H9 (cell line): ENCODE measurements around the gene SH3BP5. TPM values are rescaled to one million over a fixed set of nuclear protein-coding genes. Genes with fewer than 3 reads are reported as not detected.

ENCODE experiments used
- DNase-seq: peaks from one replicate; pipeline ENCODE4 v3.0.0-alpha.2; 2017
- H2AFZ ChIP-seq: one replicate; pipeline ENCODE4 v1.6.1; 2013; ENCODE audit warnings: mild to moderate bottlenecking, low read length, control low read depth, moderate library complexity
- H2AK5ac ChIP-seq: 2 replicates; pipeline ENCODE4 v1.6.1; 2013; ENCODE audit warnings: low read length, control low read depth, mixed read lengths; ENCODE audit not compliant: insufficient read length
- H2BK120ac ChIP-seq: one replicate; pipeline ENCODE4 v1.6.1; 2013; ENCODE audit warnings: low read depth, mild to moderate bottlenecking, low read length, control low read depth, inconsistent platforms; ENCODE audit not compliant: poor library complexity, severe bottlenecking
- H2BK12ac ChIP-seq: 2 replicates; pipeline ENCODE4 v1.6.1; 2013; ENCODE audit warnings: low read length, control low read depth, mixed read lengths, low read depth; ENCODE audit not compliant: insufficient read length
- H2BK15ac ChIP-seq: 2 replicates; pipeline ENCODE4 v1.6.1; 2013; ENCODE audit warnings: low read depth, low read length, control low read depth
- H2BK20ac ChIP-seq: one replicate; pipeline ENCODE4 v1.6.1; 2013; ENCODE audit warnings: low read depth, mild to moderate bottlenecking, low read length, control low read depth, inconsistent platforms; ENCODE audit not compliant: poor library complexity, severe bottlenecking
- H2BK5ac ChIP-seq: 2 replicates; pipeline ENCODE4 v1.6.1; 2013; ENCODE audit warnings: low read length, control low read depth, mixed read lengths; ENCODE audit not compliant: insufficient read length
- H3K14ac ChIP-seq: 2 replicates; pipeline ENCODE4 v1.6.1; 2013; ENCODE audit warnings: low read length, control low read depth; ENCODE audit not compliant: insufficient read depth
- H3K18ac ChIP-seq: 2 replicates; pipeline ENCODE4 v1.6.1; 2013; ENCODE audit warnings: low read depth, mild to moderate bottlenecking, mixed read lengths, low read length, control low read depth; ENCODE audit not compliant: insufficient read length
- H3K23ac ChIP-seq: 2 replicates; pipeline ENCODE4 v1.6.1; 2013; ENCODE audit warnings: low read length, control low read depth, mixed read lengths, low read depth; ENCODE audit not compliant: insufficient read length
- H3K23me2 ChIP-seq: 2 replicates; pipeline ENCODE4 v1.6.1; 2013; ENCODE audit warnings: low read depth, mild to moderate bottlenecking, mixed read lengths, low read length, control low read depth; ENCODE audit not compliant: insufficient read length, poor library complexity, severe bottlenecking
- H3K27ac ChIP-seq: 2 replicates; pipeline ENCODE4 v1.5.1; 2013; ENCODE audit warnings: low read length, control low read depth, mixed read lengths, low read depth; ENCODE audit not compliant: insufficient read length
- H3K27me3 ChIP-seq: 2 replicates; pipeline ENCODE4 v1.6.1; 2013; ENCODE audit warnings: low read length, control low read depth, inconsistent platforms; ENCODE audit not compliant: insufficient read depth
- H3K4ac ChIP-seq: 2 replicates; pipeline ENCODE4 v1.6.1; 2013; ENCODE audit warnings: low read depth, mild to moderate bottlenecking, control low read depth, inconsistent platforms, low read length, moderate library complexity
- H3K4me1 ChIP-seq: 2 replicates; pipeline ENCODE4 v1.6.1; 2013; ENCODE audit warnings: low read length, control low read depth, inconsistent platforms; ENCODE audit not compliant: insufficient read depth
- H3K4me2 ChIP-seq: 2 replicates; pipeline ENCODE4 v1.6.1; 2013; ENCODE audit warnings: low read length, control low read depth, mixed read lengths; ENCODE audit not compliant: insufficient read length, insufficient read depth
- H3K56ac ChIP-seq: 2 replicates; pipeline ENCODE4 v1.6.1; 2013; ENCODE audit warnings: low read depth, mild to moderate bottlenecking, mixed read lengths, low read length, control low read depth; ENCODE audit not compliant: insufficient read length
- H3K79me1 ChIP-seq: 2 replicates; pipeline ENCODE4 v1.6.1; 2013; ENCODE audit warnings: low read depth, mild to moderate bottlenecking, moderate library complexity, low read length, control low read depth, inconsistent platforms; ENCODE audit not compliant: insufficient read depth, poor library complexity, severe bottlenecking
- H3K79me2 ChIP-seq: 2 replicates; pipeline ENCODE4 v1.6.1; 2013; ENCODE audit warnings: low read length, control low read depth, inconsistent platforms; ENCODE audit not compliant: insufficient read depth
- H3K9ac ChIP-seq: 2 replicates; pipeline ENCODE4 v1.6.1; 2013; ENCODE audit warnings: low read length, control low read depth, mixed read lengths; ENCODE audit not compliant: insufficient read length; ENCODE audit errors: extremely low read depth
- H3K9me3 ChIP-seq: one replicate; pipeline ENCODE4 v1.6.1; 2013; ENCODE audit warnings: low read depth, low read length, inconsistent platforms; ENCODE audit not compliant: control insufficient read depth
- H3T11ph ChIP-seq: one replicate; pipeline ENCODE4 v1.6.1; 2013; ENCODE audit warnings: mild to moderate bottlenecking, low read length, control low read depth, inconsistent platforms
- H4K20me1 ChIP-seq: one replicate; pipeline ENCODE4 v1.6.1; 2013; ENCODE audit not compliant: control insufficient read depth, insufficient read length, insufficient read depth
- H4K5ac ChIP-seq: 2 replicates; pipeline ENCODE4 v1.6.1; 2013; ENCODE audit warnings: low read depth, mild to moderate bottlenecking, mixed read lengths, low read length, control low read depth; ENCODE audit not compliant: insufficient read length
- H4K8ac ChIP-seq: replicated peaks from 2 replicates; pipeline ENCODE4 v1.6.1; 2013; ENCODE audit warnings: low read length, control low read depth, mixed read lengths, low read depth; ENCODE audit not compliant: insufficient read length
- H4K91ac ChIP-seq: 2 replicates; pipeline ENCODE4 v1.6.1; 2013; ENCODE audit warnings: low read depth, mild to moderate bottlenecking, moderate library complexity, mixed read lengths, low read length, control low read depth; ENCODE audit not compliant: insufficient read length
- H3K27ac Mint-ChIP-seq, 3 experiments: 2 replicates in 2 of 3; 3 replicates in 1 of 3; pipeline ENCODE4 v1.8.0; 2020 to 2021; ENCODE audit warnings: mixed read lengths in 3 of 3, mild to moderate bottlenecking in 1 of 3, moderate library complexity in 1 of 3
- H3K27me3 Mint-ChIP-seq: 2 replicates; pipeline ENCODE4 v1.8.0; 2021; ENCODE audit warnings: low read depth, mild to moderate bottlenecking, moderate library complexity, mixed read lengths
- H3K36me3 Mint-ChIP-seq, 3 experiments: 2 replicates in 2 of 3; 3 replicates in 1 of 3; pipeline ENCODE4 v1.8.0; 2020 to 2021; ENCODE audit warnings: low read depth in 3 of 3, mixed read lengths in 3 of 3; ENCODE audit not compliant: insufficient read depth in 1 of 3
- H3K4me1 Mint-ChIP-seq, 2 experiments: 2 replicates each; pipeline ENCODE4 v1.8.0; 2020; ENCODE audit warnings: mixed read lengths in 2 of 2
- H3K4me3 Mint-ChIP-seq, 2 experiments: 2 replicates in 1 of 2; 3 replicates in 1 of 2; pipeline ENCODE4 v1.8.0; 2020 to 2021; ENCODE audit warnings: mild to moderate bottlenecking in 2 of 2, mixed read lengths in 2 of 2, moderate library complexity in 1 of 2
- H3K9me3 Mint-ChIP-seq, 2 experiments: 2 replicates in 1 of 2; 3 replicates in 1 of 2; pipeline ENCODE4 v1.8.0; 2020; ENCODE audit warnings: mild to moderate bottlenecking in 2 of 2, mixed read lengths in 2 of 2, moderate library complexity in 1 of 2
- CTCF ChIP-seq: fragments of 200-600 bp; sonication (generic); conservative IDR thresholded peaks from 3 replicates; pipeline ENCODE4 v1.8.0; 2021; ENCODE audit warnings: antibody characterized with exemption, mild to moderate bottlenecking
- WGBS: extraction: QIAGEN DNeasy Blood & Tissue Kit; methylation state at CpG from one replicate; pipeline ENCODE4 v1.1.7; 2013; ENCODE audit warnings: missing lambda C conversion rate, low lambda C conversion rate, mixed read lengths; ENCODE audit not compliant: insufficient read length; ENCODE audit errors: extremely low coverage; 5-methylcytosine and 5-hydroxymethylcytosine counted together
- total RNA-seq: library from RNA; stranded (reverse); gene quantifications from 2 replicates; pipeline ENCODE4 v1.2.1, GENCODE V29; 2021

SH3BP5 gene
- total RNA-seq, 1 experiment from 2014 or later, result 6.8 TPM

GRCh38 chr3:15256861-15257341 is 75.5 kb downstream of the SH3BP5 start:
- Histone ChIP-seq H4K20me1 (no peaks in the 10 kb centered on the region), H4K8ac (no peak overlapping the region), H2BK5ac (no peak overlapping the region), H3K14ac (no peak overlapping the region; the same call in 1 of the 2 replicates), H2BK120ac (no peak overlapping the region), H3K9me3 (no peaks in the 10 kb centered on the region), H3K18ac (no peak overlapping the region), H3K27ac (no peak overlapping the region), H3K56ac (no peak overlapping the region), H2AK5ac (no peak overlapping the region), H3K23ac (no peak overlapping the region), H2BK20ac (no peak overlapping the region), H4K91ac (no peak overlapping the region), H3K79me2 (no peaks in the 10 kb centered on the region), H3K9ac (no peak overlapping the region), H2BK15ac (no peak overlapping the region), H2AFZ (no peak overlapping the region), H3K4ac (no peak overlapping the region), H3K4me1 (no peaks in the 10 kb centered on the region), H3K27me3 (no peaks in the 10 kb centered on the region), H3T11ph (no peak overlapping the region), H3K23me2 (no peaks in the 10 kb centered on the region), H3K79me1 (no peaks in the 10 kb centered on the region), H4K5ac (no peak overlapping the region), H3K4me2 (no peak overlapping the region), H2BK12ac (no peak overlapping the region)
- no peak overlapping the region for H3K4me3 Mint-ChIP-seq
- H3K36me3 Mint-ChIP-seq, result peaks cover 8 to 50% (median 17%) of the 10 kb centered on the region in 3 experiments; a peak in 5 of 7 replicates
- H3K4me1 Mint-ChIP-seq, result peaks cover 0 to 7% of the 10 kb centered on the region in 2 experiments; a peak in 2 of 4 replicates
- no peaks in the 10 kb centered on the region for H3K27me3 Mint-ChIP-seq
- no peak for DNase-seq
- no peaks in the 10 kb centered on the region; a peak in 1 of 5 replicates for H3K9me3 Mint-ChIP-seq
- no peak for TF ChIP-seq CTCF
- peak overlapping the region in 2 of 3 experiments; percentile 9 to 21; a peak in 1 of 7 replicates for H3K27ac Mint-ChIP-seq
- no CpG with 5 or more reads among the region's 8 CpGs for WGBS
